Keratinocyte (primary cell): ENCODE data around the gene SMIM10L1. TPM values are rescaled to one million over a fixed set of nuclear protein-coding genes. Genes with fewer than 3 reads are reported as not detected.

Experiments used
- DNase-seq: peaks from one replicate; pipeline ENCODE4 v3.0.0-alpha.2; 2011; ENCODE audit warnings: low read depth, missing footprints, low spot score
- FAIRE-seq: peaks from 2 replicates; lab custom pipeline; 2011; peaks lifted over from hg19 to GRCh38; lab: Jason Lieb, UNC
- H2AFZ ChIP-seq: 2 replicates; pipeline ENCODE4 v1.6.0; 2012; ENCODE audit warnings: low read length, control low read depth, inconsistent platforms; ENCODE audit not compliant: control insufficient read depth
- H3K27ac ChIP-seq: 2 replicates; pipeline ENCODE4 v1.5.1; 2011; ENCODE audit warnings: low read length; ENCODE audit not compliant: control insufficient read depth, insufficient read depth
- H3K27me3 ChIP-seq: 3 replicates; pipeline ENCODE4 v1.6.0; 2011; ENCODE audit warnings: low read length; ENCODE audit not compliant: control insufficient read depth, insufficient read depth; ENCODE audit errors: extremely low read depth
- H3K36me3 ChIP-seq, 2 experiments: 2 replicates in 1 of 2; 3 replicates in 1 of 2; pipeline ENCODE4 v1.5.1; 2011; ENCODE audit warnings: low read length in 2 of 2, mild to moderate bottlenecking in 1 of 2; ENCODE audit not compliant: control insufficient read depth in 2 of 2, insufficient read depth in 2 of 2; ENCODE audit errors: extremely low read depth in 1 of 2
- H3K4me1 ChIP-seq: 3 replicates; pipeline ENCODE4 v1.5.1; 2011; ENCODE audit warnings: low read length; ENCODE audit not compliant: control insufficient read depth, insufficient read depth; ENCODE audit errors: extremely low read depth
- H3K4me2 ChIP-seq: 3 replicates; pipeline ENCODE4 v1.6.0; 2011; ENCODE audit warnings: low read depth, low read length; ENCODE audit not compliant: control insufficient read depth, insufficient read depth; ENCODE audit errors: extremely low read depth
- H3K4me3 ChIP-seq, 3 experiments: fragments of 200-600 bp in 1 of 3; sonication (generic) in 1 of 3; 2 replicates in 2 of 3; 3 replicates in 1 of 3; pipeline ENCODE4 v1.5.1; 2011 to 2016; ENCODE audit warnings: low read length in 3 of 3, mild to moderate bottlenecking in 3 of 3, control low read depth in 2 of 3, inconsistent platforms in 1 of 3, low read depth in 1 of 3, mixed read lengths in 1 of 3, mixed run types in 1 of 3, moderate library complexity in 1 of 3; ENCODE audit not compliant: control insufficient read depth in 2 of 3, insufficient read depth in 2 of 3; ENCODE audit errors: extremely low read depth in 1 of 3
- H3K79me2 ChIP-seq: 2 replicates; pipeline ENCODE4 v1.6.0; 2012; ENCODE audit warnings: low read length; ENCODE audit not compliant: control insufficient read depth, insufficient read depth
- H3K9ac ChIP-seq: 3 replicates; pipeline ENCODE4 v1.6.0; 2011; ENCODE audit warnings: low read length; ENCODE audit not compliant: control insufficient read depth, insufficient read depth; ENCODE audit errors: extremely low read depth
- H3K9me1 ChIP-seq: 3 replicates; pipeline ENCODE4 v1.6.0; 2011; ENCODE audit warnings: low read length; ENCODE audit not compliant: control insufficient read depth, insufficient read depth; ENCODE audit errors: extremely low read depth
- H3K9me3 ChIP-seq: 2 replicates; pipeline ENCODE4 v1.5.1; 2012; ENCODE audit warnings: low read depth, low read length; ENCODE audit not compliant: control insufficient read depth
- H4K20me1 ChIP-seq: 3 replicates; pipeline ENCODE4 v1.6.0; 2011; ENCODE audit warnings: low read length; ENCODE audit not compliant: control insufficient read depth, insufficient read depth; ENCODE audit errors: extremely low read depth
- CTCF ChIP-seq, 3 experiments: IDR thresholded peaks in 1 of 3; conservative IDR thresholded peaks in 1 of 3; optimal IDR thresholded peaks in 1 of 3; 2 replicates in 2 of 3; 3 replicates in 1 of 3; pipeline versions ENCODE3 to v1.5.1; 2011; ENCODE audit warnings: low read length in 3 of 3, mild to moderate bottlenecking in 3 of 3, moderate library complexity in 2 of 3, control low read depth in 1 of 3, inconsistent platforms in 1 of 3; ENCODE audit not compliant: insufficient read depth in 2 of 3; ENCODE audit errors: extremely low read depth in 1 of 3
- EZH2 ChIP-seq: IDR thresholded peaks from one replicate; pipeline ENCODE4 v1.6.1; 2012; ENCODE audit warnings: inconsistent platforms, mild to moderate bottlenecking, low read length, moderate library complexity
- dilution Hi-C: fragments of 300-500 bp; cut with MboI; formaldehyde crosslinking; loops from one replicate; pipeline ENCODE4 v1.7.0; 2020; ENCODE audit warnings: low sequenced_read_pairs; ENCODE audit not compliant: extremely low pct_ligation_motif_present
- polyA plus RNA-seq, 5 experiments: library from polyadenylated mRNA; depleted of rRNA in 3 of 5; stranded (reverse) in 3 of 5; stranded (forward) in 1 of 5; unstranded in 1 of 5; fragments of >200 nt; gene quantifications; 1 replicate in 1 of 5; 2 replicates in 3 of 5; 3 replicates in 1 of 5; pipeline versions ENCODE4 v1.2.1 to v1.2.3, GENCODE V29; 2011 to 2012; ENCODE audit warnings: missing spikeins in 2 of 5, low read depth in 1 of 5, low replicate concordance in 1 of 5

Gene SMIM10L1
- polyA plus RNA-seq, 1 donor (not counting 4 experiments of a cell fraction or from before 2014, with no cell fraction given), result 3.9 TPM

- no peak for DNase-seq
- no peak for FAIRE-seq
- H3K9me3 ChIP-seq, result no peaks in the 10 kb centered on the region
- no peak for TF ChIP-seq EZH2
- no peak for TF ChIP-seq CTCF (optimal IDR thresholded peaks at IDR 0.05 in 1 of 3, IDR thresholded peaks at IDR 0.05 in 1 of 3, conservative IDR thresholded peaks at IDR 0.05 in 1 of 3; ENCODE audit: extremely low read depth in 1 of 3, insufficient read depth in 2 of 3, low read length in 3 of 3)
- no peak overlapping the region for H3K4me3 ChIP-seq
- no peak overlapping the region for H2AFZ ChIP-seq
- no peaks in the 10 kb centered on the region for H3K9me1 ChIP-seq
- H3K4me1 ChIP-seq, result peaks cover 3% of the 10 kb centered on the region
- no peaks in the 10 kb centered on the region for H3K36me3 ChIP-seq
- no peak overlapping the region for H3K4me2 ChIP-seq
- peaks cover 22% of the 10 kb centered on the region for H3K79me2 ChIP-seq
- no peaks in the 10 kb centered on the region for H3K27me3 ChIP-seq
- no peak overlapping the region for H3K9ac ChIP-seq
- H3K27ac ChIP-seq, result no peak overlapping the region
- H4K20me1 ChIP-seq, result no peaks in the 10 kb centered on the region
- dilution Hi-C loops, result no loop called here
Measured at GRCh38 chr12:11136075-11136474, 34.9 kb upstream of the SMIM10L1 start.

- no peak overlapping the region for H3K9ac ChIP-seq
- no peaks in the 10 kb centered on the region for H3K9me1 ChIP-seq
- no peaks in the 10 kb centered on the region for H3K27me3 ChIP-seq
- TF ChIP-seq EZH2 (no peak), CTCF (optimal IDR thresholded peaks at IDR 0.05 in 1 of 3, IDR thresholded peaks at IDR 0.05 in 1 of 3, conservative IDR thresholded peaks at IDR 0.05 in 1 of 3; ENCODE audit: extremely low read depth in 1 of 3, insufficient read depth in 2 of 3, low read length in 3 of 3) (no peak)
- H3K4me3 ChIP-seq, result no peak overlapping the region
- no peak overlapping the region for H2AFZ ChIP-seq
- no peak overlapping the region for H3K27ac ChIP-seq
- H3K36me3 ChIP-seq, result no peaks in the 10 kb centered on the region
- no peaks in the 10 kb centered on the region for H3K4me1 ChIP-seq
- dilution Hi-C loops, result no loop called here
- FAIRE-seq, result no peak
- DNase-seq, result no peak
- H3K79me2 ChIP-seq, result peaks cover 24% of the 10 kb centered on the region
- no peak overlapping the region for H3K4me2 ChIP-seq
- no peaks in the 10 kb centered on the region for H3K9me3 ChIP-seq
- H4K20me1 ChIP-seq, result no peaks in the 10 kb centered on the region
Measured at GRCh38 chr12:11143352-11143751, 27.6 kb upstream of the SMIM10L1 start.
